GM03348 (cell line): ENCODE data around the gene CFAP61.
"Not testable (repeated sequence)": the region's sequence is repeated elsewhere in the genome, so short reads cannot be mapped to it uniquely, and the experiment has no call there.

Experiments used
- DNase-seq: peaks from one replicate; pipeline ENCODE4 v3.0.0; 2012; ENCODE audit warnings: low spot score

The CFAP61 gene

GRCh38 chr20:20210943-20211273 is 158.6 kb downstream of the CFAP61 start:
- DNase-seq, result no peak

- no peak for DNase-seq
These were observed 159.1 kb downstream of the CFAP61 start for GRCh38 chr20:20211274-20211987.

GRCh38 chr20:20211988-20212518 is 159.7 kb downstream of the CFAP61 start:
- DNase-seq, result no peak

- no peak for DNase-seq
These were observed 160.4 kb downstream of the CFAP61 start for GRCh38 chr20:20212675-20213096.

- DNase-seq, result no peak
These were observed 161.3 kb downstream of the CFAP61 start for GRCh38 chr20:20213526-20214121.

- no peak for DNase-seq
These were observed 162.5 kb downstream of the CFAP61 start for GRCh38 chr20:20214757-20215275.

GRCh38 chr20:20215976-20216727 is 163.8 kb downstream of the CFAP61 start:
- DNase-seq, result no peak

GRCh38 chr20:20216941-20217340 is 164.6 kb downstream of the CFAP61 start:
- no peak for DNase-seq

GRCh38 chr20:20217621-20218020 is 165.3 kb downstream of the CFAP61 start:
- DNase-seq, result no peak

GRCh38 chr20:20218106-20218505 is 165.8 kb downstream of the CFAP61 start:
- DNase-seq, result not testable (repeated sequence)

- no peak for DNase-seq
These were observed 166.7 kb downstream of the CFAP61 start for GRCh38 chr20:20219016-20219415.

GRCh38 chr20:20220134-20220533 is 167.8 kb downstream of the CFAP61 start:
- no peak for DNase-seq

GRCh38 chr20:20223981-20224380 is 171.6 kb downstream of the CFAP61 start:
- DNase-seq, result no peak

- no peak for DNase-seq
These were observed 172.5 kb downstream of the CFAP61 start for GRCh38 chr20:20224806-20225205.

GRCh38 chr20:20225325-20226043 is 173.2 kb downstream of the CFAP61 start:
- no peak for DNase-seq

- no peak for DNase-seq
These were observed 174.2 kb downstream of the CFAP61 start for GRCh38 chr20:20226554-20226953.

- DNase-seq, result no peak
These were observed 174.8 kb downstream of the CFAP61 start for GRCh38 chr20:20227013-20227571.

- DNase-seq, result no peak
These were observed 176.0 kb downstream of the CFAP61 start for GRCh38 chr20:20228351-20228750.

GRCh38 chr20:20229595-20229994 is 177.3 kb downstream of the CFAP61 start:
- DNase-seq, result no peak

GRCh38 chr20:20230741-20231140 is 178.4 kb downstream of the CFAP61 start:
- no peak for DNase-seq

GRCh38 chr20:20231528-20232298 is 179.4 kb downstream of the CFAP61 start:
- no peak for DNase-seq
